ENCODE data around the gene PRRT1. TPM values are rescaled to one million over a fixed set of nuclear protein-coding genes. Genes with fewer than 3 reads are reported as not detected.
A peak's percentile ranks its signal among the peaks of the same experiment; 100 is the strongest.

Gene PRRT1
- polyA plus RNA-seq, 1 experiment, result 0.27 TPM

GRCh38 chr6:32177183-32177787, 25.5 kb upstream of the PRRT1 start:
- Histone ChIP-seq H3K9me3 (ENCODE audit: control insufficient read depth, insufficient read depth, low read length) (peaks cover 3% of the 10 kb centered on the region; the same call in 1 of the 2 replicates), H3K4me3 (ENCODE audit: low read depth, low read length) (peak overlapping the region; percentile 97), H3K27ac (ENCODE audit: low read depth, low read length) (peak overlapping the region; percentile 99), H3K27me3 (ENCODE audit: control insufficient read depth, insufficient read depth, low read length) (no peaks in the 10 kb centered on the region)
- POLR2A ChIA-PET, result interaction anchor here (0.5 to 1.5 kb wide), 7 partner anchors 10 to 795 kb away, joined by 3 to 11 read pairs (median 4); partner anchors contain the start of genes ATF6B and FKBPL
- TF ChIP-seq, protein P1, sequence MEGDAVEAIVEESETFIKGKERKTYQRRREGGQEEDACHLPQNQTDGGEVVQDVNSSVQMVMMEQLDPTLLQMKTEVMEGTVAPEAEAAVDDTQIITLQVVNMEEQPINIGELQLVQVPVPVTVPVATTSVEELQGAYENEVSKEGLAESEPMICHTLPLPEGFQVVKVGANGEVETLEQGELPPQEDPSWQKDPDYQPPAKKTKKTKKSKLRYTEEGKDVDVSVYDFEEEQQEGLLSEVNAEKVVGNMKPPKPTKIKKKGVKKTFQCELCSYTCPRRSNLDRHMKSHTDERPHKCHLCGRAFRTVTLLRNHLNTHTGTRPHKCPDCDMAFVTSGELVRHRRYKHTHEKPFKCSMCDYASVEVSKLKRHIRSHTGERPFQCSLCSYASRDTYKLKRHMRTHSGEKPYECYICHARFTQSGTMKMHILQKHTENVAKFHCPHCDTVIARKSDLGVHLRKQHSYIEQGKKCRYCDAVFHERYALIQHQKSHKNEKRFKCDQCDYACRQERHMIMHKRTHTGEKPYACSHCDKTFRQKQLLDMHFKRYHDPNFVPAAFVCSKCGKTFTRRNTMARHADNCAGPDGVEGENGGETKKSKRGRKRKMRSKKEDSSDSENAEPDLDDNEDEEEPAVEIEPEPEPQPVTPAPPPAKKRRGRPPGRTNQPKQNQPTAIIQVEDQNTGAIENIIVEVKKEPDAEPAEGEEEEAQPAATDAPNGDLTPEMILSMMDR (IDR thresholded peaks at IDR 0.05; ENCODE audit: low read depth, low read length), result no peak
- CTCF ChIA-PET, result interaction anchor here (0.5 to 1.3 kb wide), 5 partner anchors 14 to 57 kb away, joined by 3 to 7 read pairs (median 4); partner anchors contain the start of gene ATF6B
- DNase-seq (ENCODE audit: low read depth, low spot score), result no peak

DNA sequence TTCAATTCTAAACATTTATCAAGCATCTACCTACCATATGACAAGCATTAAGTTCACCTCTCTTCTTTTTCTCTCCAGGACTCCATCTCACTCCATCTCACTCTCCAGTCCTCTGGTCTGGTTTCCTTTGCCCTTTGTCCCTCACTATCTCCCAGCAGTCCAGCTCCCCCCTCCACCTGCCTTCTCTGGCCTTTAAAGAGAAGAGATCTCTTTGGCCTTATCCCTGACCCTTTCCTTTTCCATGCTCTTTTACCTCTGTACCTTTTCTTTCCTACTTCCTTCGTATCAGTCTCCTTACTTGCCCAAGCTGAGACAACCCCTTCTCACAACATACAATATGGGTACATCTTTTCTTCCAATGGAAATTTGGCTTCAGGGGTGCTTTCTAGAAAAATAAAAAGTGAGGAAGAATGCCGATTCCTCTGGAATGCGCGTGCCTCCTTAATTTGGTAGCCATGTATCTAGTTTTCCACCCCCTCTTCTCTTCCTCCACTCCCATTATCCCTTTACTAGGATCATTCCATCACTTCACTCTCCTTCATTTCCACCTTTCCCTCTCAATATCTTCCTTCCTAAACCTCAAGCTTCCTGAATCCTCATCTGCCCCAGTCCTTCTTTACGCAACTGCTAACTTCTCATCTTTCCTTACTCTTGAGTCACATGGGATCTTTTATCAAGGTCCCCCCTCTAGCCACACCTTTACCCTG, 24.9 kb upstream of the PRRT1 start:
- Histone ChIP-seq H3K4me3 (ENCODE audit: low read depth, low read length) (peak overlapping the region; percentile 97), H3K9me3 (ENCODE audit: control insufficient read depth, insufficient read depth, low read length) (peaks cover 3% of the 10 kb centered on the region; the same call in 1 of the 2 replicates), H3K27me3 (ENCODE audit: control insufficient read depth, insufficient read depth, low read length) (no peaks in the 10 kb centered on the region), H3K27ac (ENCODE audit: low read depth, low read length) (peak overlapping the region; percentile 99)
- ChIA-PET CTCF (interaction anchor here (0.5 to 1.4 kb wide), 5 partner anchors 19 to 58 kb away, joined by 3 to 7 read pairs (median 6); partner anchors contain the start of gene ATF6B), POLR2A (interaction anchor here (0.6 to 1.5 kb wide), 9 partner anchors 11 to 795 kb away, joined by 3 to 11 read pairs (median 4); partner anchors contain the start of genes ATF6B and FKBPL)
- TF ChIP-seq, protein P1 (IDR thresholded peaks at IDR 0.05; ENCODE audit: low read depth, low read length), result no peak
- DNase-seq (ENCODE audit: low read depth, low spot score), result no peak

DNA sequence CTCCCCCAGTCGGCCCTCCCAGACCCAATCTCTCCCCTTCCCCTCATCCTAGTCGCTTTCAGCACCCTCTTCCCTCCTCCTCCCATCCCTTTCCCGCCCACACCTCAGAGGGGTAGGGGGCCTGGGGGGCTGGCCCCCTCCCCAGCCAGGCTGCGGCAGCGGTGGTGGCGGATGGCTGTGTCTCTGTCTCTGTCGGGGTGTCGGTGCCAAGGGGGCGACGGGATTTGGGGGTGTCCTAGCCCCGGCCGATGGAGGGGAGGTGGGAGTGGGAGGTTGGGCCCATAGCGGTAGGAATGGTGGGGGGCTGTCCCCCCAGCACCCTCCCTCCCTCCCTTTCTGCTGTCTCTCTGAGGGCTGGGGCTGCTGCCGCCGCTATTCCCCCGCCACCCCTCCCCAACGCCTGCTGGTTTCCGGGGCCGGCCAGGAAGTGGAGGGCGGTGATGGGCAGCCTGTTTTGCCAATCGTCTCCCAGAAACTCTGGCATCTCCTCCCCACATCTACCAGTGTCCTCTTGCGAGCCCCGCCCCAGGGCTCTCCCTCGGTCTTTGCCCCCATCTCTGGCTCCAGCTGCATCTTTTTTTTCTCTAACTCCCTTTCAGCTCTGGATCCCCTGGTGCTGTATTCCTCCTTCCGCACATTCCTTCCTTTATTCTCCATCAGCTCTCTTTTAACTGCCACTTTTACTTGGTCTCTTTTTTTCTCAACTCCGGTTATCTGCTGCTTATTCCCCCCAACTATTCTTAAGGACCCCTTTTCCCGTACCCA, 24.2 kb upstream of the PRRT1 start, which contains the start of gene AGPAT1:
TSS of gene AGPAT1 (minus strand) at position 374 of the 765 bp plus-strand sequence. CDS start 4,588 bp downstream, outside the sequence.
- peak; percentile 96 for DNase-seq (ENCODE audit: low read depth, low spot score)
- POLR2A ChIA-PET, result interaction anchor here (0.6 to 0.9 kb wide), 3 partner anchors 17 to 206 kb away, joined by 3 to 5 read pairs (median 3); partner anchors contain the start of gene ATF6B
- H3K9me3 ChIP-seq (ENCODE audit: control insufficient read depth, insufficient read depth, low read length), result peaks cover 3% of the 10 kb centered on the region; the same call in 1 of the 2 replicates
- CTCF ChIA-PET, result interaction anchor here (0.7 to 1.4 kb wide), 2 partner anchors 20 to 57 kb away, joined by 6 read pairs; no protein-coding TSS in a partner anchor
- peak within 1 kb of the TSS; percentile 97 for H3K4me3 ChIP-seq (ENCODE audit: low read depth, low read length)
- peak within 1 kb of the TSS; percentile 99 for H3K27ac ChIP-seq (ENCODE audit: low read depth, low read length)
- TF ChIP-seq, protein P1 (IDR thresholded peaks at IDR 0.05; ENCODE audit: low read depth, low read length), result no peak
- H3K27me3 ChIP-seq (ENCODE audit: control insufficient read depth, insufficient read depth, low read length), result no peaks in the 10 kb centered on the region

- H3K9me3 ChIP-seq (ENCODE audit: control insufficient read depth, insufficient read depth, low read length), result peaks cover 3% of the 10 kb centered on the region; the same call in 1 of the 2 replicates
- H3K27me3 ChIP-seq (ENCODE audit: control insufficient read depth, insufficient read depth, low read length), result no peaks in the 10 kb centered on the region
- CTCF ChIA-PET, result no interaction called here
- DNase-seq (ENCODE audit: low read depth, low spot score), result no peak
- H3K27ac ChIP-seq (ENCODE audit: low read depth, low read length), result no peak overlapping the region
- POLR2A ChIA-PET, result no interaction called here
- TF ChIP-seq, protein P1 (IDR thresholded peaks at IDR 0.05; ENCODE audit: low read depth, low read length), result no peak
- peak overlapping the region; percentile 97 for H3K4me3 ChIP-seq (ENCODE audit: low read depth, low read length)
These were observed 23.6 kb upstream of the PRRT1 start for GRCh38 chr6:32175322-32175710.

All from AG04450 (cell line).